NCI-H460 (cell line): Measurements from ENCODE around the gene C4orf50. TPM values are rescaled to one million over a fixed set of nuclear protein-coding genes. Genes with fewer than 3 reads are reported as not detected.

ENCODE experiments used
- DNase-seq: peaks from one replicate; pipeline ENCODE4 v3.0.0-alpha.2; 2016; ENCODE audit warnings: low read depth; ENCODE audit errors: extremely low read depth
- total RNA-seq: library from RNA; depleted of rRNA; stranded (reverse); fragments of >200 nt; shearing (Covaris generic); gene quantifications from 2 replicates; pipeline ENCODE4 v1.2.3, GENCODE V29; 2014

C4orf50 gene
- total RNA-seq, 1 experiment from 2014 or later: not detected

DNA sequence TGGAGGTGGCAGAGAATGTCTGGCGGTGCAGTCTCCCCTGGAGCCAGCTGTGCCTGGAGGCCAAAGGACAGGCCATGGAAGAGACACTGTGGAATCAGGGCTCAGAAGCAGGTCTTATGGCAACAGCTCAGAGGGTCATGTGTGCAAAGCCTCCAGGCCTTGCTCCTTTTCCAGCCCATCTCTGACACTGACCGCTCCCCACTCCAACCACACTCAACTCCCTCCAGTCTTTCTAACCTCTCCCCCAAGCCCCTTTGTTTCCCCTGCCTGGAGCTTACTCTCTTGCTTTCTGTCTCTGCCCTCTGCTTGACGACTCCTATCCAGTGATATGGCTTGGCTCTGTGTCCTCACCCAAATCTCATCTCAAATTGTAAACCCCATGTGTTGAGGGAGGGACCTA lies 91.1 kb downstream of the C4orf50 start:
- DNase-seq: no peak

DNA sequence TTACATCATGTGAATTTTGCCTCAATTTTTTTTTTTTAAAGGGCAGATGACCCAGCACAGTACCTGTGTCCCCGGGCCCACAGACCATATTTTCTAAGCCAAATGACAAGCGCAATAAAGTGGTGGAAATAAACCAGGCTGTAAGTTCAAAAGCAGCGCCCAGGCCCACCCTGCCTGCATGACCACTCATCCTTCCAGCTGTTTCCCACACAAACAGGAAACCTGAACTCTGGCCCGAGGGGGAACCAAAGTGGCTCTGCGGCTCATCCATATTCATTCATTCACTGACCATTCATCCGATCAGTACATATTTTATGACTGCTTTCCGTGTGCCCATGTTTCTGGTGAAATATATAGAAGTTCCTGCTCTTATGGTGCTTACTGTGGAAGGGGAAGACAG lies 91.6 kb downstream of the C4orf50 start:
- no peak for DNase-seq

DNA sequence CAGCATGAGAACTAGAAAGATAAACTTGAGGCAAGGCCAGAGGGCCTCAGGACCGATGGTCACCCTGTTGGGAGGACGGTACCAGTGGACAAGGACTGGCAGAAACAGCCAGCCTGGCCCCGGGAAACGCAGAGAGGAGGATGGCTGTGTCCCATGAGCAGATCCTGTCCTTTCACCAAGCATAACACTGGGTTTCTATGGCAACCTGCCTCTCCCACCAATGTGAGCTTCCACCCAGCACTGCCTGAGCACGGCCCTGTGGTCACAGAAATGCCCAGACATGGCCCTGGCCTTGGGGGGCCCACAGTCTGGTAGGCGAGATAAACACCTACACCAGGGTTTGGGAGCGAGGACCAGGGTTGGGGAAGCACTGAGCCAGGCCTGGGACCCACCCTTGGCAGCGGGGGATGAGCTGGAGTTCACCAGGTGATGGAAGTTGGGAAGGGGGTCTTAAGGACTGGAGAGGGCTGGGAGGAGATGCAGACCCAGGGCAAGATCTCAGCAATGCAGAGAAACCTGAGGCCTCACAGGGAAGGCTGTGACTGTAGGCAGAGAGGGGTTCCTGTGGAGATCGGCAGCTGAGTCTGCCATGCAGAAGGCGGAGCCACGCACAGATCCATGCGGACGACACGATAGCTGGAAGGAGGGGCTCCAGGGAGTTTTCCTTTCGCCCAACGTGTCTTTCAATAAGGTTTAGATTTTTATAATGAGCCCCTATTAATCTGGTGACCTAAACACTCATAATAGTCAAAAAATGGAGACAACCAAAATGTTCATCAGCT lies 92.6 kb downstream of the C4orf50 start:
- no peak for DNase-seq

GRCh38 chr4:5924461-5925125 lies 93.6 kb downstream of the C4orf50 start:
- DNase-seq: no peak

DNA sequence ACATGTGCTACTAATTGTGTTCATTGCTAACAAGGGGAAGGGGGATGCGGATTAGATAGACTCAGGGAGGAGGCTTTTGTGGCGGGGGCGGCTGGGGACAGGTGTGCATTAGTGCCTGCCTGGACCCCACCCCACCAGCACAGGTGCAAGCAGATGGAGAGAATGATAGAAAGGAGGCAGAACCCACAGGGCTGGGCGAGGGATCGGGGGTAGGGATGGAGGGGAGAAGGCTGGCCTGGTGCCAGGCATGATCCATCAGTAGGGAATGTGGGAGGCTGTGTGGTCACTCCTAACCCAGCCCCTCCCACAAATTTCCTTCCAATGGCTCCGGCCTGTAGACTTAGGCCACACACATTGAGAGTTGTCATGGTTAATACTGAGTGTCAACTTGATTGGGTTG lies 94.9 kb downstream of the C4orf50 start:
- DNase-seq: no peak

GRCh38 chr4:5922556-5922955 lies 95.7 kb downstream of the C4orf50 start:
- no peak for DNase-seq

DNA sequence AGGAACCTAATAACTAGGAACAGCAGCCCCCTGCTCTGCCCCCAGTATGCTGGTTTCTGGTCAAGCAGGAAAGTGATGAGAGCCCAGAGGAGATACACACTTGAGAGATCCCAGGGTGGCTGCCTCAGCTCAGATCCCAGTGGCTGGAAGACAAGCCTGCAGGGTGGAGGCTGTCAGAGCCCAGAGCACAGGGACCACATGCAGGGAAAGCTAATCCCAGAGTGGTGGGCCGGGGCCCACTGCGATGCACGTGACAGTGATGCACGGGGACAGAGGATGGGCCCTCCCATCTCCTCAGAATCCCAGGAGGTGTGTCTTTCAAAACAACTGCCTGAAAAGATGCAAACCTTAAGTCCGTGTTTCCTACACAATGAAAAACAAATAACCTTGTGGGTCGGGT lies 96.2 kb downstream of the C4orf50 start:
- no peak for DNase-seq

DNA sequence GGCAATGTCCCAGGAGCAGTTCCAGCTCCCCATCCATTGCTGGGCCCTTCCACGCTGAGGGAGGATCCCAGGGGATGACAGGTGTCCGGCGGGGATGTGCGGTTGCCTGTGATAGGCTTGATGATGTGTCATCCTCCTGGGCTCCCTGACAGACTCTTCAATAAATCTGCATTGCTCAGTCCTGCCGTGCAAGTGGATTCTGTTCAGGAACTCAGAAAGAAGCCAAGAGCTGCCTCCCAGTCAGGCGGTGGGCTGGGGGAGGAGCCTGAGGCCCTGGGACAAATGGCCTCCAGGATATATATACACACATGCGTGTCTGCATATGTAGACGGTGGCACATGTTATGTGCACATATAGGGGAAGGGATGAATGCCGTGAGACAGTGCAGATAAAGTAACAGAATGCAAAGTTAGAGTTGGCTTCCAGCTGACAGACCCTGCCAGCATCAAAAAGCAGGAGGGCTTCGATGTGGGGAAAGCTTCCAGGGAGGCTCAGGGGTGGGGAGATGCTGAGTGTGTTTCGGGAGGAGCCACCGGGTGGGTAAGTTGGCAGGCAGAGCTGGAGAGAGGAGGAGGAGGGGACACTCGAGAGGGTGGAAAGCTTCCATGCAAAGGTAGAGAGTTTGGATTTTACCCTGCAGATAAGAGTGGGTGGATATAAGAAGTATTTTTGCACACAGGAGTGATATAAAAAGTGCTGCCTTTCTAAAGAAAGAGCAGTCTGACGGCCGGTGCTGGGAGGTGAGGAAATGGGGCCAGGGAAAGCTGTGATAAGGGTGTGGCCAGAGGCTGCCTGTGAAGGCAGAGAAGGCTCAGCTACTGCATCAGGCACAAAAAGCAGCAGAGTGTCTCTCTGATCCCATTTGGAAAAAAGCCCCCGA lies 96.9 kb downstream of the C4orf50 start:
- DNase-seq: no peak

GRCh38 chr4:5919571-5919970 lies 98.7 kb downstream of the C4orf50 start:
- DNase-seq: no peak

DNA sequence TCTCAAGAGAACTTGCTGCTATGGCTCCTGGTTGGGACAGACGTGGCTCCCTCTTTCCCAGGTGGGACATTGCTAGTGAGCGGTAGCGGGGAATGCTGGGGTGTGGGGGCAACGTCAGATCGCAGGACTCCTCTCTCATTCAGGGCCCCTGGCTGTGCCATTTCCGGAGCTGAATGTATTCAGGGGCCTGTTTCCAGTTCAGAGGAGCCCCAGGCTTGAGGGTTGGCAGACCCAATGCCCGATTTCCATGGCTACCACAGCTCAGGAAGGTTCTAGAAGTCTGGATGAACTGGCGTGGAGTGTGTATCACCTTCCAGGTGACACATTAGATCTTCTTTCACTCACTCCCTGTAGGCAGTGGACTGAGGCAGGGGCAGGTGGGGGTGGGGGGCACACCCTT lies 99.2 kb downstream of the C4orf50 start:
- DNase-seq: no peak

DNA sequence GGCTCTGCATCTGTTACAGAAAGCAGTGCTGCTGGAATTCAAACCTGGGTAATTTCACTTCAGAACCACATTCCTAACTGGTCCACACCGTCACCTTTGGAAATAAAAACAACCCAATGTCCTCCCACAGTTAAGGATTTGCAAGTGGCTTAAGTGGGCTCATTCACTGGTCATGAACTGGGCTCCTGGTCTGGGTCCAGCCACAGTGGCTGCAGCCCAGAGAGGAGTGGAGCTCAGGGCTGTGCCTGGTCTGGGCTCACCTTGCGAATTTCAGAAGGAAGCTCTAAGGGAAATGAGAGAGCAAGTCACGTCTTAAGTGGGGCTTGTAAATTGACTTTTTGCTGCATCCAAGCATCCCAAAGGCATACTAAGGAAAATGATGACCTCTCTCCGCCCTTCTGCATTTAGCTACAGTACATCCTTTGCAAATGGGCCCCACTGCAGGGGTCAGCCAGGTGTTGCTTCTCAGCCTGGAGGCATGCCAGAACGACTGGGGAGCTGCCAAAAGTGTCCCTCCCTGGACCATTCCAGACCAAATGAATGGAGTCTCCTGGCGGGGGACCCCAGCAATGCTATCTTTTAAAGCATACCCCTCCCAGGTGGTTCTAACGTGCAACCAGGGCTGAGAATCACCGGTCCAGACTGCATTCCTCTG lies 99.8 kb downstream of the C4orf50 start:
- no peak for DNase-seq

GRCh38 chr4:5917672-5918071 lies 100.6 kb downstream of the C4orf50 start:
- no peak for DNase-seq

DNA sequence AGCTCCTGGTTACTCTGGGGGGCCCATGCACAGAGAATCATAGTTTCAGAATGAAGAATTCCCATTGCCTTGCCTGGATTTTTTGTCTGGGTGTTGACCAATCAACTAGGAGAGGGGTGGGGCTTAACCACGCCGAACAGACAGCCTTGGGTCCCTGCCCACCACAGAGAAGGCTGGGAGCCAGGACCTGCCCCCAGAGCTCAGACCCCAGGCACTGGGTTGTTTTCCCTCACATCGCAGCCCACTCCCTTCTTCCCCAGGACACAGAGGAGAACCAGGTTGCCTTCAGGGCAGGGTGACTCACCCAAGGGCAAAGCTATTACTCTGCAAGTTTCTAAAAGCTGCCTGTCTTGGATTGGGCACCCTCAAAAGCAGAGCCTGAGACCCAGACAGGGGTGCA lies 102.0 kb downstream of the C4orf50 start:
- no peak for DNase-seq

- DNase-seq: no peak
These were observed 104.8 kb downstream of the C4orf50 start for GRCh38 chr4:5913454-5913853.

DNA sequence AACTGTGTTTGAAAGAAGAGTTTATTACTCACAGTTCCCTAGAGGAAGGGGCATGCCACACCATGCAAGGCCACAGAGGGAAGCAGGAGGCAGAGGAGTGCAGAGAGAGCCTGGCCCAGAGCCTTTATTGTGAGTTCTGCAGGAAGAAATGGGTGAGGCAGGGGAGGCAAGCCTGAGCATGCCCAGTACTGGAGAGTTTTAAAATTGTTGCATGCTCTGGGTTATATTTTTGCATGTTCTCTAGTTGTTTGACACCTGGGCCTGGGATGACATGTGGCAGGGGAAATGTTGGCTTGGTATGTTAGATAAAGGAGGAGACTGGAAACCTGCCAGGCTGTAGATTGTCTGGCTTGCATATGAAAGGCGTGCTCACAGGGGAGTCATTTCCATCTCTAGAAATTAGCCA lies 105.6 kb downstream of the C4orf50 start:
- no peak for DNase-seq

DNA sequence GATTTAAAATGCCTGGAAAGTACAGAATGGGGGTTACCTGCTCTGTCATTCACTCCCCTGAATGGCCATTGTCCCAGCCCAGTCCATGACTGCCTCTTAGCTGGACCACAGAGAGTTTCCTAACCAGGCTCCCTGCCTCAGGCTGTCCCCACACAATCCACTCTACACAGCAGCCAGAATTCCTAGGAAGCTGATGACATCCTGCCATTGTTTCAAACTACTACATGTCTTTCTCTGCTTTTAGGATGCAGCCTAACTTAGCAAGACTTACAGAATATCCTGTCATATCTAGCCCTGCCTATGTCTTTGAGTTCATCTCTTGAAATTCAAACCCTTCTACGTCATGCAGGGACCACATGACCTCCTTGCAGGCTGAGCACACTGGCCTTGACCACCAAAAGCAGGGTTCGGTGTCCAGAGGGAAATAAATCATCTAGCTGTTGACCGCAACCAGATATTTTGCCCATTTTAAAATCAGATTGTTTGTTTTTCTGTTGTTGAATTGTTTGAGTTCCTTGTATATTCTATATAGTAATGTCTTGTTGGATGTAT lies 109.3 kb downstream of the C4orf50 start:
- DNase-seq: no peak

GRCh38 chr4:5906191-5906590 lies 112.0 kb downstream of the C4orf50 start:
- DNase-seq: no peak

GRCh38 chr4:5905714-5906113 lies 112.5 kb downstream of the C4orf50 start:
- DNase-seq: no peak

- no peak for DNase-seq
These were observed 117.4 kb downstream of the C4orf50 start for GRCh38 chr4:5900844-5901243.

- no peak for DNase-seq
These were observed 118.3 kb downstream of the C4orf50 start for GRCh38 chr4:5899881-5900280.

- DNase-seq: no peak
These were observed 118.8 kb downstream of the C4orf50 start for GRCh38 chr4:5899396-5899795.
